HL-60/S4 treated with retinoic acid at 250 ng/mL for 4 days and 3 days (cell line): ENCODE data around the gene ADGRV1.
"Not testable (repeated sequence)": the region's sequence is repeated elsewhere in the genome, so short reads cannot be mapped to it uniquely, and the experiment has no call there.

Experiments used
- in situ Hi-C: fragments of 300-500 bp; cut with MboI; formaldehyde crosslinking; loops from 2 replicates; pipeline ENCODE4 v1.7.0; 2022; ENCODE audit warnings: low sequenced_read_pairs

ADGRV1 gene

DNA sequence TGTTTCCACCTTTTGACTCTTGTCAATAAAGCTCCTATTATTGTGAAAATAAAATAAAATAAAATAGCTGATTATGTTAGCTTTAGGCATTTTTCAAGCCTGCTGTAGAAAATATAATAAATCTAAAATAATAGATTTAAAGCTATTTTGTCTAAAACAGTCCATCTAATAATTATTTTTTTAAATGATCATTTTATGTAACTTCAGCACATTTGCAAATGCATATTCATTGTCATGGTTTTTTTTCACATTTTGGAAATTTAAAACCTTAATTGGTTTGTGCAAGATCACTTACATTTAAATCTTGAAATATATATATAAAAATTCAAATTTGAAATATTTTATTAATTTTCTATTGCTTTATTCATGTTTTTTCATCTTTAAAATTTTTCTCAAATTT lies 159.8 kb downstream of the ADGRV1 start:
- in situ Hi-C loops: no loop called here

DNA sequence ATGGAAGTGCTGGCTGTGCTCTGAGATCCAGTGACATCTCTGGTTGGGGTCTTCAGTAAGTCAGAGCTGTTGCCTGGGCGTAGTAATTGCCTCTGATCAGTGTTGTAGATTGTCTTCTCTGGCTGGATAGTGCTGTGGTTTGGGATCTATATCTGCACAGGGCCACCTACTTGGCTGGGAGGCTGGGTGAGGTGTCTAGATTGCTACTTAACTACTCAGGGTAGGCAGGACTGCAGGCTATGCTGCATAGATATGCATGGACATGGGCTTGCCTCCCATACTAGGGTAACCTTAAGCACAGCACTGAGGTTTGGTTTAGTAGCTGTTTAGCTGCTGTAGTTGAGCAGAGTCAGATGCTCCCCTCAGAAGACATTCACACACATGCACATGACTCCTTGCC lies 181.0 kb downstream of the ADGRV1 start:
- in situ Hi-C loops: no loop called here

DNA sequence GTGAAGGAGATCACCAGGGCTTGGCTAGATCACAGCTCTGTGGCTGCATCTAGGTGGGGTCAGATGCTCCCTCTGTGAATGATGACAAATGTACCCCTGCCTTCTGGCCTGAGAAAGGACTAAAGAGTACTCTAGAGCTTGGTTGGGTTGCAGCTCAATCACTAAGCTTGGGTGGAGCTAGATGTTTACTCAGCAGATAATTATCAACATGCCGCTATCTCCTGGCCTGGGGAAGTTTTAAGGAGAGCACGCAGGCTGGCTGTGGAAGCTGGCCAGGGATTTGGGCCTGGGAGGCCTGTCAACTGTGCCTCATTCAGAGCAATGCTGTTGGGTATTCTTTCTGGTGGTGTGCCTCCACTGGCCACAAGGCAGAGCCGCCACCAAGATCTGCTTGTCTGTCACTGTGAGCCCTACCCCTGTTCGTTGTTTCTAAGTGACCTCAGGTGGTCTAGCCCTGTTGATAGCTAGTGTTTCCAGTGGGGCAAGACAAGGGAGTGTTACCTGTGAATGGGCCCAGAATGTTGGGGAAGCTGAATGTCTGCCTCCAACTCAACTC lies 181.7 kb downstream of the ADGRV1 start:
- in situ Hi-C loops: no loop called here

DNA sequence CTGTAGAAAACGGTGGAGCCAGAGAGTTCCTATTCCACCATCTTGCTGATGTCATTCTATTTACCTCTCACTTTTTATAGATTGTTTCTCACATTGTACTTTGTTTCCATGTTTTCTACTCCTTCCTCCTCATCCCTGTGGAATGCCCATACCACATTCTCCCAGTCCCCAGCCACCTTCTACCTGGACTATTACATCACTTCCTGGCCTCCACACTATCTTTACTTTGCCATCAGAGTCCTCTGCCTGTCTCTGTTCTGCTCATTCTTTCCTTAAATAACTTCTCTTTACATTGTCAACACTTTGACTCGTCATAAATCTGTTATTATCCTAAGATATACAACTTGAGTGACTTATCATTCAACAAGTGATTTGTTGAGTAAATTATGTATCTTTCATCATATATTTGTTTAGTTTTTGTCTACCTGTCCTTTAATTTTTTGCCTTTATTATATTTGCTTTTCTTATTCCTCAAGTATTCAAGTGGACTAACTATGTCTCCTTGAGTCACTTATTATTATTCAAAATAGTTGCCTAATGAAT lies 182.5 kb downstream of the ADGRV1 start:
- in situ Hi-C loops: no loop called here

DNA sequence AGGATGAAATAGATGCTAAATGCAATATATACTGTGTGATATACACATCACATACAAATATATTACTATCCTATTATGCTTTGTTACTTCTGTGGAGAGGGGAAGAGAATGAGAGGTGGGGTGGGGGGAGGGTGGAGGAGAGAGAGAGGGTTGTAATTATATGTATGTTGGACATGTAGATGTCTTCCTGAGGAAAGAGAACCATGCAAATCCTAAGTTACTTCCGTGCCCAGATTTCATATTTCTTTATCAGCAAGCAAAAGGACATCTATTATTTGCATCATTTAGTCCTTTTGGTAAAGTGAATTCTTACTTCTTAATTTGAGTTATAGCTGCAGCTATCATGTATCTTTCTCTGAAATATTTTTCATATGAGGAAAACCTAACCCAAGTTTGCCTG lies 187.5 kb downstream of the ADGRV1 start:
- in situ Hi-C loops: no loop called here

DNA sequence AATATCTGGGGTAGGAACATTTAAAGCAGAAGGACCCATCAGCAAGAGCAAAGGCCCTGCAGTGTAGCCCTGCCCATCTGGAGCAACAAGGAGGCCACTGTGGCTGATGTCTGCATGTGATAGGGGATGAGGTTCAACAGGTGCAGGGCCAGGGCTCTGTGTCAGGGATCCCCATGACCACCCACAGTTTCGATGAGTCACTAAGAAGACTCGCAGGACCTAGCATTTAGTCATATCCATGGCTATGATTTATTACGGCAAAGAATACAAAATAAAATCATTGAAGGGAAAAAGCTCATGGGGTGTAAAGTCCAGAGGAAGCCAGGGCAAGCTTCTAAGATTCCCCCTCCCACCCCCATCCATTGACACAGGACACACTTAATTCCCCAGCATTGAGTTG lies 188.6 kb downstream of the ADGRV1 start:
- in situ Hi-C loops: no loop called here

DNA sequence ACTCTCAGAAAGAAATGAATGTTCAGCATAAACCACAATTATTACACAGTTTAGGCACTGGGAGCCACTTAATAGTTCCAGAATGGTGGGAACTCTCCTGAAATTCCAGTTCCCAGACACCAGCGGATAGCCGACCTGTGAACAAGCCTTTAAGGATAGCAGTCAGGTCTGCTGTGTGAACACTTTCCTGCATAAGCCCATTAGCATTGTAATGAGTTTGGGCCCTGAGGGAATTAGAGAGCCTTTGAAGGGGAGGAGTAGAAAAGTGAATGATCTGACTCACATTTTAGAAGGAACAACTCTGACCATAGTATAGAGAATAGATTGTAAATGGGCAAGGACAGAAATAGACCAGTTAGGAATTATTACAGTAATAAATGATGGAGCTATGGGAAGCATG lies 189.1 kb downstream of the ADGRV1 start:
- in situ Hi-C loops: no loop called here

DNA sequence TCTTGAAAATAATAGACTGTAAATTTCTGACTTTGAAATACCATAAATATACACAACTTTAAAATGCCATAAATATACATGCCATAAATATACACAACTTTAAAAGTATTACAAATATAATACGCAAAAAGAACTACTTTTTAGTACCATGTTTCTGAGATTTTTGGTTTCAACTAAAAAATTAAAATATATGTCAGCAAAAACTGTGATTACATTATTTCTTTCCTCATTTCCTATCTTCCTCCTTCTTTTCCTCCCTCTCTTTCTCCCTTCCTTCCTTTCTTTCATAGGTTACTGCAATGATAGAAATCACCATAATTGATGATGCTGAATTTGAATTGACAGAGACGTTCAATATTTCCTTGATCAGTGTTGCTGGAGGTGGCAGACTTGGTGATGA lies 200.5 kb downstream of the ADGRV1 start:
- in situ Hi-C loops: no loop called here

DNA sequence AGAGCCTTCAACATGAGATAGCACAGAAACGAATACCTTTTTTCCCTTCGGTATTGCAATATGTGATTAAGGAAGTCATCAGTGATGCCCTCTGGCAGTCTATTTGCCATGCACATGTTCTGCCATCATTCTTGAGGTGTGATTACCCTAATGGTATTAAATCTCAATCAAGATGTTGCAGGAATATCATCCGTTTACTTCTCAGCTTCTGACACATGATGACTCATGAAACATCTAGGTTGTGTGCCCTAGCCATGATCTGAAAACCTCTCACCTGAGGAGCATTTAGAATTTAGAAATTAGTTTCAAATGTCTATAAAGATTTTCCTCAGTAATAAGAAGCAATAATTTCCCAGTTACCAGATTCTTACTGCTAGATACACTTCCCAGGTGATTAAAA lies 209.1 kb downstream of the ADGRV1 start:
- in situ Hi-C loops: no loop called here

DNA sequence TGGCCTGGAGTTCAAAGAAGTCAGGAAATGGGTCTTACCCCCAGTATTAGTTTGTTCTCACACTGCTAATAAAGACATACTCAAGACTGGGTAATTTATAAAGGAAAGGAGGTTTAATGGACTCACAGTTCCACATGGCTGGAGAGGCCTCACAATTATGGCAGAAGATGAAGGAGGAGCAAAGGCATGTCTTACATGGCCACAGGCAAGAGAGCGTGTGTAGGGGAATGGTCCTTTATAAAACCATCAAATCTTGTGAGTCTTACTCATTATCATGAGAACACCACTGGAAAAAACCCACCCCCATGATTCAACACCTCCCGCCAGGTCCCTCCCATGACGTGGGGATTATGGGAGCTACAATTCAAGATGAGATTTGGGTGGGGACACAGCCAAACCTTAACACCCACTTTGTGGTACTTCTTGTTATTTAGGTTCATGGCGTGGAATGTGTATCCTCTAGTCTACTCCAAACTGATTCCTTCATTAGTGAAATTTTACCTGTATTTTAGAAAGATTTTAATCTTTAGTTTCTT lies 211.5 kb downstream of the ADGRV1 start:
- in situ Hi-C loops: not testable (repeated sequence)

DNA sequence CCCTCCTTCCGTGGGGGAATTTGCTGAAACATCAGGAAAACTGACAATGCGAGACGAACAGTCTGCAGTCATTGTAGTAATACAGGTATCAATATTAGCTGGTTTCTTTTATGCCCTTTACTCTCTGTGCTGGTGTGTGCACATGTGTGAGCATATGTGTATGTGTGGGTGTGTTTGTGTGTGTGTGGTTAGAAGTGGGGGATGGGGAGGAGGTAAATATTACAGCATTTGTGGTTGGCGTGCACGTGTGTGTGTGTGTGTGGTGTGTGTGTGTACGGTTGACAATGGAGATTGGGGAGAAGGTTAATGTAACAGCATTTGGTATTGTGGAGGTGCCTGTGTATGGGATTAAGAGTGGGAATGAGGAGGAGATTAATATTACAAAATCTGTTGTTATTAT lies 219.4 kb downstream of the ADGRV1 start:
- in situ Hi-C loops: no loop called here

DNA sequence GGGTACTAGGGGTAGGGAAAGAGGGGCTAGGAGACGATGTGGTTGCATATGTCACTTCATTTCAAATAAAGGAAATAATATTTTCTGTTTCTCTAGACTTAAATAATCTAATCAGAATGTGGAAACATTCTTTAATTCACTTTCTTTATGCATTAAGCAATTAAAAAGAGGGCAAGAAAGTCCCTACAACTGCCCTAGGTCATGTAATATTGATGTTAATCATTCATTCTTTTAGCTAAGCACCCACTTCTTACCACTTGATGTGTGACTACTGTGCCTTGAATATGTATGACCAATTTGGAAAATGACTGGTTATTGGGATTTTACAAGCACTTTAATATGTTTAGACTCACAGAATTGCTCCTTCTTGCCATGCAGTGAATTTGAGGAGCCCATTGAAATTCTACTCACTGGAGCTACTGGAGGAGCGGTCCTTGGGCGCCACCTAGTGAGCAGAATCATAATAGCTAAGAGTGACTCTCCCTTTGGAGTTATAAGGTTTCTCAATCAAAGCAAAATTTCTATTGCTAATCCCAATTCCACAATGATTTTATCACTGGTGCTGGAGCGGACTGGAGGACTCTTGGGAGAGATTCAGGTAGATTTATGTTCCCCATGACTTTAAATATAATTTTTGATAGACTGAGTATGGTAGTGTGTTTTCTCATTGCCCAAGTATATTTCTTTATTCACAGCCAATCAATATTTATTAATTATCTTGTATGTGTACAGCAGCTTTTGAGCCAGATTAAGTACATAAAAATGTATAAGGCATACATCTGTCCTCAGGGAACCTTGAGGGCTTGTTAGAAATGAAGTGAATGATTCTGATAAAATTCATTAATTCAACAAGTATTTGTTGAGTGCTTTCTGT lies 225.1 kb downstream of the ADGRV1 start:
- in situ Hi-C loops: no loop called here

DNA sequence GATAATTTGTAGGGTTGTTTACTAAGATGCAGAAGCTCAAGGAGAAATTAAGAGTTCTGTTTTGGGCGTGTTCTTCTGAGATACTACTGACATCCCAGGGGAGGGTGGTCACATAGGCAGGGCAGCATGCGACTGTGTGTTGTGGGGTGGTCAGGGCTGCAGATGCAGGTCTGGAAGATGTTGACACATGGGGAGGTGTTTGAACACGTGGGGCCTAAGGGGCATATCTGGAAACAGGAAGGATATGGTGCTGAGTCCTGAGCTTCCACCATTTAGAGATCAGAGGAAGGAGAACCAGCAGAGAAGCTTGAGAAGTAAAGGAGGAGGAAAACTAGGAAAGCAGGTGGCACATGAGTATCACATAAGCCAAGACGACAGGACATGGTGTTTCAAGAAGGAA lies 228.2 kb downstream of the ADGRV1 start:
- in situ Hi-C loops: no loop called here

DNA sequence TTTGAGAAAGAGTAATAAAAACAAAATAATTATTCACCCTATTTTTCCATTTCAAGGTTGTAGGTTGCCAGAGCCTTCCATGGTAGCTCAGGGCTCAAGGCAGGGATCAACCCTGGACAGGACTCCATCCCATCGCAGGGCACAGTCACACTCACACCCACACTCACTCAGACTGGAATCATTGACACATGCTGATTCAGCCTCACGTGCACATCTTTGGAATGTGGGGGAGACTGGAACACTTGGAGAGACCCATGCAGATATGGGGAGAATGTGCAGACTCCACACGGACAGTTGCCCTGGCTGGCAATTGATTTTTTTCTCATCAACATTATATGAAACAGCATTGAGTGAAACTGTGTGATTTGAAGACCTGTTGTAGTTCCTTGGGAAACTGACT lies 234.1 kb downstream of the ADGRV1 start:
- in situ Hi-C loops: no loop called here

DNA sequence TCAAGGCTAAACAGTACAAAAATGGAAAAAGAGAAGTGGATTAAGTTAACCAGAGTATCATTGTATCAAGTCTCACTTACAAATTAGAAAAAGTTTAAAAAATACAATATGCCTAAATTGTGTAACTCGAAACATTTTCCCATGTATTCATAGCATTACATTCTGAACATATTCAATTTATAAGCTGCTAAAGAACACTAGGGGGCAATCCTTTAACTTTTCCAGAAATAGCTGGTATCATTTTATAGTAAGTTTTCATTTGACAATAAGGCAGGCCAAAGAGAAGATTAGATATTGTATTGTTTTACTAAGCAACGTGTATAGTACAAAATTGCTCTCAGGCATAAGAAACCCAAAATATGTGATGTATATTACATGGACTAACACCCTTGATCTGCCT lies 234.6 kb downstream of the ADGRV1 start:
- in situ Hi-C loops: no loop called here

DNA sequence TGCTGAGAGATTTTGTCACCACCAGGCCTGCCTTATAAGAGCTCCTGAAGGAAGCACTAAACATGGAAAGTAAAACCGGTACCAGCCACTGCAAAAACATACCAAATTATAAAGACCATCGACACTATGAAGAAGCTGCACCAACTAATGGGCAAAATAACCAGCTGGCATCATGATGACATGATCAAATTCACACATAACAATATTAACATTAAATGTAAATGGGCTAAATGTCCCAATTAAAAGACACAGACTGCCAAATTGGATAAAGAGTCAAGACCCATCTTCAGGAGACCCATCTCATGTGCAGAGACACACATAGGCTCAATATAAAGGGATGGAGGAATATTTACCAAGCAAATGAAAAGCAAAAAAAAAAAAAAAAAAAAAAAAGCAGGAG lies 238.3 kb downstream of the ADGRV1 start:
- in situ Hi-C loops: not testable (repeated sequence)

DNA sequence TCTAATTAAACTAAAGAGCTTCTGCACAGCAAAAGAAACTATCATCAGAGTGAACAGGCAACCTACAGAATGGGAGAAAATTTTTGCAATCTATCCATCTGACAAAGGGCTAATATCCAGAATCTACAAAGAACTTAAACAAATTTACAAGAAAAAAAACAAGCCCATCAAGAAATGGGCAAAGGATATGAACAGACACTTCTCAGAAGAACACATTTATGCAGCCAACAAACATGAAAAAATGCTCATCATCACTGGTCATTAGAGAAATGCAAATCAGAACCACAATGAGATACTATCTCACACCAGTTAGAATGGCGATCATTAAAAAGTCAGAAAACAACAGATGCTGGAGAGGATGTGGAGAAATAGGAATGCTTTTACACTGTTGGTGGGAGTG lies 241.5 kb downstream of the ADGRV1 start:
- in situ Hi-C loops: not testable (repeated sequence)

DNA sequence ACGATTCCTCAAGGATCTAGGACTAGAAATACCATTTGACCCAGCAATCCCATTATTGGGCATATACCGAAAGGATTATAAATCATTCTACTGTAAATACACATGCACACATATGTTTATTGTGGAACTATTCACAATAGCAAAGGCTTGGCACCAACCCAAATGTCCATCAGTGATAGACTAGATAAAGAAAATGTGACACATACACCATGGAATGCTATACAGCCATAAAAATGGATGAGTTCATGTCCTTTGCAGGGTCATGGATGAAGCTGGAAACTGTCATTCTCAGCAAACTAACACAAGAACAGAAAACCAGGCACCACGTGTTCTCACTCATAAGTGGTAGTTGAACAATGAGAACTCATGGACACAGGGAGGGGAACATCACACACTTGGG lies 241.9 kb downstream of the ADGRV1 start:
- in situ Hi-C loops: not testable (repeated sequence)

DNA sequence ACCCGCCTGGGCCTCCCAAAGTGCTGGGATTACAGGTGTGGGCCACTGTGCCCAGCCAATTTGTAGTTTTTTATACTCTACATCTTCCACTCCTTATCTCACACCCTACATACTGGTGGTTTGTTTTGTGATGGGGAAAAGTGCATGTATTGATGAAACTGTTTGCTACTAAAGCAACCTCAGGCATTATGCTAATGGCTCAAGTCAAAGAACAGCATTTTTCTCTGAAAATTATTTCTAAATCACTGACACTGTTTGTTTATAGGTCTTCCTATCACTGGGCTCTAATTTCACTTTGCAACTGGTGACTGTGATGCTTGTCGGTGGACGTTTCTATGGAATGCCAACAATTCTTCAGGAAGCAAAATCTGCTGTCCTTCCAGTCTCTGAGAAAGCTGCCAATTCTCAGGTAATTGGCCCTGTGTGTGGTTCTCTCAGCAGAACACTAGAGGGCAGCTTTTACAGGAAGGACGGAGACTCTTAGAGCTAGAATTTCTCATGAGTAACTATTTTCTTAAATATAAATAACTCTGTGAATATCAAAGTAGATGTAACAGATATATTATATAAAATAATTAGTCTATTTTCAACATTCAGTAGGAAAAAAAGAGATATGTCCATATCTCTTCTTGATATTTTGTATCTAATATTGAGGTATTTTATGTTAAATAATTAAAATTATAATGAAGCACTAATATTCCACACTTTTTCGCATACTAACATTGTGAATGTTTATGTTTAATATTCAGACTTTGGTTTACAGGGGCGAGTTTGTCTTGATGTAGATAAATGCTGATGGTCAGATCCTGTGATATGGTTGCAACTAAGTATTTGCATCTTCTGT lies 244.1 kb downstream of the ADGRV1 start:
- in situ Hi-C loops: no loop called here

DNA sequence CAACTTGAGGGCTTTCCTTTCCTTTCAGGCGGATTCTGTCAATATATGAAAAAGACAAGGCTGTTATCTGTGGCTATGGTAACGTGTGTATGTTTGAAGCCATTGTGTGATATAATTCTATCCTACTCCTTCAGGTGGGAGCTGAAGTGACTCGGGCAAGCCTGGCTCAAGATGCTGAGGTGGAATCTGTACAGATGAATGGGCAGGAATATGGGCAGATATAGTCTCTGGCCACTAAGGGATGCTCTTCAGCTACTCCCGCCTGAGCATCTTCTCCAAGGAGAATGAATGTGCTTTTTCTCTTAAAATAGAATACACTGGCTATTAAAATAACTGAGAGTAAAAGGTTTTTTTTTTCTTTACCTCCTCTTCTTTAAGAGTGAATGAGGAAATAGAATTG lies 244.8 kb downstream of the ADGRV1 start:
- in situ Hi-C loops: no loop called here

DNA sequence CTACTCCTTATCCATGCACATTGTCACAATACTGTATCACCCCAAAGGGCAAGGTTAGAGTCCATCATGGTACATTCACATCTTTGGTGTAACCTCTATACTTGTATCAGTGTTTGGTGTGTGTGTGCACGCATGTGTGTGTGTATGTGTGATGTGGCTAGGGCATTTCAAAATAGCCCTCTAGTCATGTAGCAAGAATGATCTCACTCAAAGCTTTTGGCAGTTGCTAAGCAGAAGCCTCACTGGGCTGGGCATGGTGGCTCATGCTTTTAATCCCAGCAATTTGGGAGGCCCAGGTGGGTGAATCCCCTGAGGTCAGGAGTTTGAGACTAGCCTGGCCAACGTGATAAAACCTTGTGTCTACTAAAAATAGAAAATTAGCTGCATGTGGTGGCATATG lies 245.3 kb downstream of the ADGRV1 start:
- in situ Hi-C loops: no loop called here
